Measurements from ENCODE around the gene ZC3H7B.
A peak's percentile ranks its signal among the peaks of the same experiment; 100 is the strongest.

The ZC3H7B gene

DNA sequence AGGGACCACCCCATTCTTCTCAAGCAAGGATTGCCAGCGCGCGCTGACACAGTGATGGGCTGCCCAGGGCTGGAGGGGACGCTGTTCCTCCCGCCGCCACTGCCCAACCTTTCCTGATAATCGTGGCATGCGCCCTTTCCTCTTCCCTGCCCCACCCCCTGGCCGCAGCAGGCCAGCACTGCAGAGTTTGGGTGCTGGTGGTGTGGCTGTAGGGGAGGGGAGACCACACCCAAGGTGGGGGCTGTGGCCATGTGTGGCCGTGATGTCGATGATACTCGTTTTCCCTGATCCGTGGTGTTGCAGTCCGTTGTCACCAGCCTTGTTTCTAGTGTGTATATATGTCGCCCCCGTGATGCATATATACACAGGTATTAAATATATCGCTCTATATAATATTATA is 57.6 kb downstream of the ZC3H7B start:
- DNase-seq: no peak

DNA sequence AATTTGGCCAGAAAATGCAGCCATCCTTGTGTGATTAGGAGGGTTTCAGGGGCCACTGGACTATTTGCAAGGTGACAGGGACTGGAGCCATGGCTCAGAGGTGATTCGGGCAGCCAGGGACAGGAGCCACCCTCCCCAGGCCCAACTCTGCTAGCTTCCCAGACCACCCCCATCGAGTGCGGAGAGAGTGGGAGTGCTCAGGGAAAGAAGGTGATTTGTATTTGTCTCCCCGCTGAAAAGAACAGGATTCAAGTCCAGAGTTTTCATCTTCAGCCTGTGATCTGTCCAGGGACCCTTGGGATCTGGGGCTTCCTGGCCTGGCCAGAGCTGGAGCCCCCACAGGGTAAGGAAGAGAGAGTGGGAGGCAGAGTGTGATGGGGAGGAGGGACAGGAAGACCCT is 58.1 kb downstream of the ZC3H7B start:
- DNase-seq: no peak

- DNase-seq: no peak
Observed at GRCh38 chr22:41360126-41360525, 58.8 kb downstream of the ZC3H7B start.

GRCh38 chr22:41361716-41362310 is 60.5 kb downstream of the ZC3H7B start:
- no peak for DNase-seq

DNA sequence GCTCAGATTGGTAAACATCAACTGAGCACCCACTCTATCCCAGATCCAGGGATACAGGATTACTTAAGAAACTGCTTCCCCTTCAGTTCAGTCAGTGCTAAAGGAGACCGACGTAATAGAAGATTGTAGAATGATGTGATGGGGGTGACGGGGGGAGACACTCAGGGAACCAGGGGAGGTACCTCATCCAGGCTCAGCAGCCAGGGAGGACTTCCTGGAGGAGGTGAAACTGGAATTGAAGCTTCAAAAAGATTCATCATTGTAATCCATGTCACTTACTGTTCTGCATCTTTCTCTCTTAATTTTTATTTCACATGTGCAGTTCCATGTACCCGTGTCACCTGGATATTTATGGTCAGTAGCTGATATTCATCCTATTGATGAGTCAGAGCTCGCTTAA is 61.3 kb downstream of the ZC3H7B start:
- no peak for DNase-seq

DNA sequence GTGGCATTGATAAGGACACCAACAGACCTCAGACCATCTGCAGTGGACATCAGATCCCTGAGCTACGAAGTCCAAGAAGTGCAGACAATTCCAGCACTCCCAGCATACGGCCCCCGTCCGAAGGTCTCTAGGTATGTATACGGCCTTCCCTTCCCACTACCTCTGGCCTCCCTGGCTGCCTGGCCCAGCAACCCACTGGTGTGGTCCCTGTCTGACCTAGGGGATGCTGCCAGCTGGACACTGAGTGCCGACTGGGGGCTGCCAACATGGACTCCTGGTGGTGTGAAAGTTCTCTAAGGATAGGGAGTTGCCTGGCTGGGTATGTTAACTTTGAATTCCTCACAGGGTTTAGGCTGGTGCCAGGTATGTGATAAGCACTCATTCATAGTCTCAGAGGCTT is 62.9 kb downstream of the ZC3H7B start:
- DNase-seq: no peak

GRCh38 chr22:41364955-41365354 is 63.6 kb downstream of the ZC3H7B start:
- no peak for DNase-seq

DNA sequence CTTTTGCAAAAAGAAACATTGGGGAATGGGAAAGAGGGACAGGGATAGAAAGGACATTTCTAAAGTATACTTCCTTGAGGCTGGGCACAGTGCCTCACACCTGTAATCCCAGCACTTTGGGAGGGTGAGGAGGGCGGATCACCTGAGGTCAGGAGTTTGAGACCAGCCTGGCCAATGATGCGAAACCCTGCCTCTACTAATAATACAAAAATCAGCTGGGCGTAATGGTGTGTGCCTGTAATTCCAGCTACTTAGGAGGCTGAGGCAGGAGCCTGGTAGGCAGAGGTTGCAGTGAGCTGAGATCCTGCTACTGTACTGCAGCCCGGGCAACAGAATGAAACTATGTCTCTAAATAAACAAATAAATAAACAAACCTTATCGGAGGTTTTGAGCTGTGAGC is 64.1 kb downstream of the ZC3H7B start:
- DNase-seq: no peak

- no peak for DNase-seq
Observed at GRCh38 chr22:41366323-41367029, 65.2 kb downstream of the ZC3H7B start.

GRCh38 chr22:41367039-41367679 is 65.8 kb downstream of the ZC3H7B start:
- DNase-seq: no peak

DNA sequence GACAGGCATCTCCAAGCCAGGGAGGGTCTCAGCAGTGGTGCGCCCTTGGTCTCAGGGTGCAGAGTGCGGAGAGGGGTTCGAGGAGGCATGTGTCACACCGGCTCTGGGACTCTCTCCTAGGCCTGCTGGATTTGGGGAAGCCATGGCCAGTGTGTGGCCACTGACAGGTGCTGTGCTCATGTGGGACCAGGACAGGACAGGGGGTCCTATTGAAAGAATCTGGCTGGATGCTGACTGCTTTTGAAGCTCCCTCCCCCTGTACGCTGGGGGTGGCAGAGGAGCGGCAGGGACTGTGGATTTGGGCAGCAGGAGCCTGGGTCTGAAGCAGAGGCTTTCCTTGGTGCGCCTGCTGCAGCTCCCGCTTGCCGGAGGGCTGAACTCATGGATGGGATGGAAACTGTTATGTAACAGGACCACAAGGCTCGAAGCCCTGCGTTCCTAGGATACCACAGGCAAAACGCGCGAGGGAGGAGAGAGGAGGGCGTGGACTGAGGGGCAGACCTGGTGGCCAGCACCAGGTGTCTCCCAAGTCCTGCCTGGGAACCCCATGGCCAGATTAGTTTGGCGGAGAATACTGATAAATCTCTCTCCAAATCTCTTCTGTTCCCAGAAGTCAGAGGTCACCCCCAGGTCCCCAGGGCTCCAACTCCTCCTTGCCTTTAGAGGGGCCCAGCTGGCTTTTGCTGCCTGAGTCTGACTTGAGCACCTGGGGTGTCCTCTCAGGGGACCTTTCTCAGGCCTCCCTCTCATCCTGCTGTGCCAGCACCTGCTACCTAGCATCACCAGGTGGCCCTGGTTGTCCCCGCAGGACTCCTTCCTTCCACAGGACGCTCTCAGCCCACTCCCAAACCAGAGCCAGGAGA is 66.6 kb downstream of the ZC3H7B start:
- no peak for DNase-seq

DNA sequence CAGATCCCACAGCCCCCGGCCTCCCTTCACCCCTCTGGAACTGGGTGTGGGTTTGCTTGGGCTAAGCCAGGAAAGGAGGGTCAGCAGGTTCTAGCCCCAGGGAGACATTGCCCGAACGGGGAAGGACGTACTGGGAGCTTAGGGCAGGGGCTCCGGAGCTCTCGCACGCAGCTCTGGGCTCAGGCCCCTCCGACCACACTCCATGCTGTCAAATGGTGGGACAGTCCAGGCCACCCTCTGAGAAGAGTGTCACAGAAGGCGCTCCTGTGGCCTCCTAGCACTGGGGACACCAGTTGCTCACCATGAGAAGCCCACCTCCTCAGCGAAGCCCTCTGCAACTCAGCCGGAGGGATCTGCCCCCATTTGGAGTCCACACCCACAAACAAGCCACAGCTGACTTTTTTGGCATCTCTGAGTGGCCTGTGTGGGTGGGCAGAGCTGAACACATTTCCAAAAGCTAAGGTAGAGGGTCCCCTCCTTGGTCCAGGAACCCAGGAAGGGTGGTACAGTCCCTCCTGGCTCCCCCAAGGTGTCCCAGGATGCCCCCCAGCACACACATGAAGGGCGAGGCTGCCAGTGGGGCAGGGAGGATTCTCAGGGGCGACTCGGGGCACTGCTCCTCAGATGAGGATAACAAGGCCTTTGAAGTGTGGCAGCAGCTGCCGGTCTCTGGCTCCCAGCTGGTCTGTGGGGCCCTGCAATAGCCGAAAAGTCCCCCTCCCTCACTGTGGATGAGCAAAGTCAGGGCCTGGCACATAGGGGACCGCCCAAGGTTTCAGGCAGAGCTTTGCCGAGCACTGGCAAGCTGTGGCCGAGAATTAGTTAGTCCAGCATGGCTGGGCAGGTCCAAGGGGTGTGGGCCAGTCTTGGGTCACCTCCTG is 67.5 kb downstream of the ZC3H7B start:
- no peak for DNase-seq

- DNase-seq: no peak
Observed at GRCh38 chr22:41369424-41369745, 68.1 kb downstream of the ZC3H7B start.

- DNase-seq: no peak
Observed at GRCh38 chr22:41369837-41370236, 68.5 kb downstream of the ZC3H7B start.

DNA sequence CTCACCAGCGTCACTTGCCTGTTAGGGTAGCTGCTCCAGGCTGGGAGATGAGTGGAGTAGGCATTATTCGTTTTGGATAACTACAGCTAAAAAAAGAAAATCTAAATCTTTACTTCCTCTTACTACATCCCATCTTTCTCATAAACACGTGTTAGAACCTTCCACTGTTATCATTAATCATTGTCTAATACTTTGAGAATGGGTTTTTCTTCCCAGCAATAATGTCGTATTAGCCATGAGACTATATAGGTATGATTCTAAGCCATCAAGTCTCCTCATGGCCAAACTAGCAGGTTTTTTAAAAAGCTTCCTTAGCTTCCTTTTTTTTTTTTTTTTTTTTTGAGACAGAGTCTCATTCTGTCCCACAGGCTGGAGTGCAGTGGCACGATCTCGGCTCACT is 76.5 kb downstream of the ZC3H7B start:
- DNase-seq: no peak

GRCh38 chr22:41380993-41381328 is 79.6 kb downstream of the ZC3H7B start:
- DNase-seq: no peak

- peak; percentile 99 for DNase-seq
Observed at GRCh38 chr22:41381329-41382097, 80.2 kb downstream of the ZC3H7B start, which contains the start of gene TEF. TSS of gene TEF (plus strand) at chr22:41381942. CDS start at chr22:41382045, 103 bp downstream.

GRCh38 chr22:41382098-41382578 is 80.8 kb downstream of the ZC3H7B start:
- DNase-seq: peak; percentile 20

DNA sequence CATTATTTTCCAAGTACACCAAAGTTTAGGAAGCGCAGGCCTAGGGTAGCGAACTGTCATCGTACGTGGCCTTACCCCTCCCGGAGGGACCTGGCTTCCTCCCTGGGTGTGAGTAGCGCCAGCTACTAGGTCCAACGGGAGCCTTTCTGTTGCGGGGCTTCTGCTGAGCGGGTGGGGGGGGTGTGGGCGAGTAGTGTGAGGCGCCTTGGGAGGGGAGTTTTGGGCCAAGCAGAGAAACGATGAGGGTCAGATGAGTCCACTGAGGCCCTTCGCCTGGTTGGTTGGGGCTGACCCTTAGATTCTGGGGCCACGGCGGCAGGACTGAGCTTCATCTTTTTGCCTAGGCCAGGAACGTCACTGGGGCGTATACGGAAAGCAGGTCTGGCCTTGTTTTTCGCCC is 81.3 kb downstream of the ZC3H7B start:
- DNase-seq: no peak

DNA sequence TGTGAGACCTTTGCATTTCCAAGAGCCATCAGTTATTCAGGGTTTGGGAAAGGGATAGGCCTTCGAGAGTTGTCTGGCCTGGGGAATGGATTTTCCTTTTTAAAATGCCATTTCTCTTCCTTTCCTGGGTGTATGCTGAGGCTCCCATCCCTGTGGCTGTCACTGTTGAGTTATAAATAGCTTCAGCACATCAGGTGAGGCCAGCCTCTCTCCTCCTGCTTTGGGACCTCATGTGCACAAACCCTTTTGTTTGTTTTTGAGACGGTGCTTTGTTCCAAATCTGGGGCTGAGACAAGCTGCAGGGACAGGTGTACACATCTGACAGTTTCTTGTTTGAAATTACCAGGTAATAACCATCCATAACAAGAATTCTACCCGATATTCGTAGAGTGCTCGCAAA is 81.8 kb downstream of the ZC3H7B start:
- no peak for DNase-seq

DNA sequence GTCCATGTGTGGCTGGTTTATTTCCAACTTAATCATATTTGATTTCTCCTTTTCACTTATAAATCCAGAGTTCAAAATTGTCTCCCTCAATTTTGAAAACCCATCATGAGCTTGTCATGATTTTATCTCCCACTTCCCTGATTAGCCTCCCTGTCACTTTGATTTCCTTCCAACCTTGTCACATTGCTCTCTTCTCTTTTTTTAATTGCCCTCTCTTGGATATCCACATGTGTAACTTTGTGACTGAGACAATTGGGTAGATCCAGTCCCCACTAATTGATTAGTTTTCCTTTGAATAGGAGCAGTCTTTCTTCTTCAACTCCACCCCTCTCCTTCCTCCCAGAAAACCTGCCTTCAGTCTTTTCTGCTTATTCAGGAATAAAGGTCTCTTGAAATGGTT is 82.8 kb downstream of the ZC3H7B start:
- no peak for DNase-seq

- DNase-seq: no peak
Observed at GRCh38 chr22:41387341-41387740, 86.0 kb downstream of the ZC3H7B start.
